ENCODE measurements around the gene SPSB3. TPM values are rescaled to one million over a fixed set of nuclear protein-coding genes. Genes with fewer than 3 reads are reported as not detected.

Gene SPSB3
- total RNA-seq, 1 donor from 2014 or later = 35.3 TPM

- DNase-seq (ENCODE audit: low read depth in 2 of 2) = no peak
Measured at GRCh38 chr16:1775006-1775845, 7.1 kb downstream of the SPSB3 start.

- DNase-seq (ENCODE audit: low read depth in 2 of 2) = no peak
Measured at GRCh38 chr16:1774448-1774780, 8.0 kb downstream of the SPSB3 start.

GRCh38 chr16:1773703-1774447 lies 8.5 kb downstream of the SPSB3 start:
- peak in 1 of 2 donors; percentile 33 for DNase-seq (ENCODE audit: low read depth in 2 of 2)

- DNase-seq (ENCODE audit: low read depth in 2 of 2) = peak; percentile 68 to 86
Measured at GRCh38 chr16:1772908-1773702, 9.3 kb downstream of the SPSB3 start, which contains the start of gene MRPS34. Gene MRPS34, minus strand, starts transcription at chr16:1773134. Its CDS starts 15 bp downstream, at chr16:1773119.

GRCh38 chr16:1772362-1772907 lies 9.9 kb downstream of the SPSB3 start, which contains the start of gene EME2:
Gene EME2, plus strand, starts transcription at chr16:1772810. Its CDS starts 418 bp downstream, at chr16:1773228.
- peak in 1 of 2 donors; percentile 32 for DNase-seq (ENCODE audit: low read depth in 2 of 2)

- DNase-seq (ENCODE audit: low read depth in 2 of 2) = no peak
Measured at GRCh38 chr16:1771864-1772361, 10.5 kb downstream of the SPSB3 start.

GRCh38 chr16:1771188-1771863 lies 11.0 kb downstream of the SPSB3 start, which contains the start of gene NME3:
Gene NME3, minus strand, starts transcription at chr16:1771543. Its CDS starts 9 bp downstream, at chr16:1771534.
- DNase-seq (ENCODE audit: low read depth in 2 of 2) = peak in 1 of 2 donors; percentile 69

- DNase-seq (ENCODE audit: low read depth in 2 of 2) = peak; percentile 22 to 61
Measured at GRCh38 chr16:1770328-1771187, 11.8 kb downstream of the SPSB3 start.

- DNase-seq (ENCODE audit: low read depth in 2 of 2) = no peak
Measured at GRCh38 chr16:1769402-1770300, 12.7 kb downstream of the SPSB3 start.

GRCh38 chr16:1768767-1769401 lies 13.5 kb downstream of the SPSB3 start:
- DNase-seq (ENCODE audit: low read depth in 2 of 2) = no peak

GRCh38 chr16:1768061-1768766 lies 14.2 kb downstream of the SPSB3 start:
- no peak for DNase-seq (ENCODE audit: low read depth in 2 of 2)

GRCh38 chr16:1767116-1767994 lies 15.0 kb downstream of the SPSB3 start:
- no peak for DNase-seq (ENCODE audit: low read depth in 2 of 2)

- DNase-seq (ENCODE audit: low read depth in 2 of 2) = no peak
Measured at GRCh38 chr16:1766701-1767100, 15.7 kb downstream of the SPSB3 start.

GRCh38 chr16:1766231-1766630 lies 16.1 kb downstream of the SPSB3 start:
- no peak for DNase-seq (ENCODE audit: low read depth in 2 of 2)

GRCh38 chr16:1765826-1766225 lies 16.5 kb downstream of the SPSB3 start:
- DNase-seq (ENCODE audit: low read depth in 2 of 2) = no peak

GRCh38 chr16:1764971-1765370 lies 17.4 kb downstream of the SPSB3 start:
- DNase-seq (ENCODE audit: low read depth in 2 of 2) = no peak

Measured in dermis microvascular lymphatic vessel endothelial cell (primary cell).